GM23338 (cell line): ENCODE measurements around the gene ZFP42. TPM values are rescaled to one million over a fixed set of nuclear protein-coding genes. Genes with fewer than 3 reads are reported as not detected.

Experiments
- ATAC-seq: fragments of 200-7000 bp; cut with Tn5 transposase; 3 replicates; pipeline ENCODE4 v1.9.1; 2020
- DNase-seq: peaks from one replicate; pipeline ENCODE4 v3.0.0-alpha.2; 2015; ENCODE audit warnings: low spot score
- H2AFZ ChIP-seq: fragments of 200-600 bp; sonication (generic); 2 replicates; pipeline ENCODE4 v1.8.0; 2016; ENCODE audit warnings: antibody characterized with exemption, mild to moderate bottlenecking, moderate library complexity
- H3F3A ChIP-seq: fragments of 200-600 bp; sonication (generic); replicated peaks from 2 replicates; pipeline ENCODE4 v1.8.0; 2017; ENCODE audit warnings: antibody characterized with exemption, mixed run types, low read depth
- H3K27ac ChIP-seq: fragments of 200-600 bp; sonication (generic); 2 replicates; pipeline ENCODE4 v1.6.1; 2016; ENCODE audit warnings: low read depth
- H3K27me3 ChIP-seq: fragments of 200-600 bp; sonication (generic); 2 replicates; pipeline ENCODE4 v1.8.0; 2016; ENCODE audit warnings: mild to moderate bottlenecking, mixed run types, moderate library complexity; ENCODE audit not compliant: insufficient read depth
- H3K36me3 ChIP-seq: fragments of 200-600 bp; sonication (generic); 2 replicates; pipeline ENCODE4 v1.8.0; 2016; ENCODE audit warnings: mild to moderate bottlenecking; ENCODE audit not compliant: insufficient read depth
- H3K4me1 ChIP-seq: fragments of 200-600 bp; sonication (generic); 2 replicates; pipeline ENCODE4 v1.8.0; 2016; ENCODE audit warnings: mild to moderate bottlenecking, moderate library complexity; ENCODE audit not compliant: insufficient read depth
- H3K4me2 ChIP-seq: fragments of 200-600 bp; sonication (generic); 2 replicates; pipeline ENCODE4 v1.7.1; 2017; ENCODE audit warnings: mixed run types
- H3K4me3 ChIP-seq: fragments of 200-600 bp; sonication (generic); 2 replicates; pipeline ENCODE4 v1.6.1; 2016; ENCODE audit warnings: mixed run types
- H3K79me2 ChIP-seq: fragments of 200-600 bp; sonication (generic); replicated peaks from 2 replicates; pipeline ENCODE4 v1.8.0; 2017; ENCODE audit warnings: mild to moderate bottlenecking; ENCODE audit not compliant: insufficient read depth
- H3K9me2 ChIP-seq: fragments of 200-600 bp; sonication (generic); 2 replicates; pipeline ENCODE4 v1.8.0; 2017; ENCODE audit not compliant: insufficient read depth
- H4K20me1 ChIP-seq: fragments of 200-600 bp; sonication (generic); replicated peaks from 2 replicates; pipeline ENCODE4 v1.8.0; 2017; ENCODE audit warnings: mild to moderate bottlenecking; ENCODE audit not compliant: insufficient read depth
- H3K27ac Mint-ChIP-seq: 2 replicates; pipeline ENCODE4 v1.8.0; 2020; ENCODE audit warnings: inconsistent platforms, mild to moderate bottlenecking, moderate library complexity, mixed read lengths
- H3K27me3 Mint-ChIP-seq: 3 replicates; pipeline ENCODE4 v1.8.0; 2022; ENCODE audit warnings: low read depth, mild to moderate bottlenecking, moderate library complexity, mixed read lengths, inconsistent platforms; ENCODE audit not compliant: insufficient read depth, poor library complexity
- H3K36me3 Mint-ChIP-seq: 3 replicates; pipeline ENCODE4 v1.8.0; 2021; ENCODE audit warnings: low read depth, mild to moderate bottlenecking, inconsistent platforms, moderate library complexity, mixed read lengths
- H3K4me1 Mint-ChIP-seq: 3 replicates; pipeline ENCODE4 v1.8.0; 2020; ENCODE audit warnings: mild to moderate bottlenecking, inconsistent platforms, mixed read lengths
- H3K4me3 Mint-ChIP-seq: 3 replicates; pipeline ENCODE4 v1.8.0; 2021; ENCODE audit warnings: moderate library complexity, mild to moderate bottlenecking, inconsistent platforms, mixed read lengths
- H3K9me3 Mint-ChIP-seq: 3 replicates; pipeline ENCODE4 v1.8.0; 2020; ENCODE audit warnings: moderate library complexity, mild to moderate bottlenecking, inconsistent platforms, mixed read lengths
- CTCF ChIP-seq, 2 experiments: fragments of 200-600 bp in 1 of 2; sonication (generic) in 1 of 2; conservative IDR thresholded peaks; 2 replicates each; pipeline versions ENCODE4 v1.5.1 to v1.6.1; 2016 to 2017; ENCODE audit warnings: antibody characterized with exemption in 2 of 2, low read depth in 2 of 2, mild to moderate bottlenecking in 2 of 2, moderate library complexity in 1 of 2
- ETS1 ChIP-seq: IDR thresholded peaks from 2 replicates; pipeline ENCODE4 v1.6.1; 2016; ENCODE audit warnings: antibody characterized with exemption
- EZH2phosphoT487 ChIP-seq: fragments of 200-600 bp; sonication (generic); IDR thresholded peaks from one replicate; pipeline ENCODE4 v1.8.1; 2018; ENCODE audit warnings: antibody characterized with exemption; ENCODE audit not compliant: unreplicated experiment
- NANOG ChIP-seq: IDR thresholded peaks from 2 replicates; pipeline ENCODE4 v1.6.1; 2016; ENCODE audit warnings: antibody characterized with exemption, borderline replicate concordance
- POLR2AphosphoS5 ChIP-seq: IDR thresholded peaks from 2 replicates; pipeline ENCODE4 v1.6.1; 2016; ENCODE audit warnings: antibody characterized with exemption, low read depth
- REST ChIP-seq: IDR thresholded peaks from one replicate; pipeline ENCODE4 v1.6.1; 2018; ENCODE audit warnings: antibody characterized with exemption; ENCODE audit not compliant: unreplicated experiment
- STAT1 ChIP-seq: IDR thresholded peaks from one replicate; pipeline ENCODE4 v1.6.1; 2016; ENCODE audit warnings: antibody characterized with exemption; ENCODE audit not compliant: unreplicated experiment
- ZNF462 ChIP-seq: fragments of 250-450 bp; sonication (Bioruptor Pico); IDR thresholded peaks from 2 replicates; pipeline ENCODE4 v1.5.0; 2020; ENCODE audit warnings: mild to moderate bottlenecking, moderate library complexity
- polyA plus RNA-seq: library from polyadenylated mRNA; unstranded; fragments of >200 nt; fragmentation: Nextera tagmentation; extraction: Ambion mirVana; gene quantifications from 2 replicates; pipeline ENCODE4 v1.2.1, GENCODE V29; 2016
- total RNA-seq: library from RNA; depleted of rRNA; stranded (reverse); fragments of >200 nt; shearing (Covaris generic); gene quantifications from 2 replicates; pipeline ENCODE4 v1.2.3, GENCODE V29; 2014

Gene ZFP42
- total and polyA plus RNA-seq, 2 experiments from 2014 or later, result 70.0 to 111 TPM

- TF ChIP-seq ZNF462 (CRISPR knock-in tag) (no peak), REST (no peak)
Observed at GRCh38 chr4:188025476-188025875, 29.9 kb downstream of the ZFP42 start (continued).

GRCh38 chr4:188029114-188029513 lies 33.5 kb downstream of the ZFP42 start:
- no peak overlapping the region for H3K4me3 Mint-ChIP-seq
- Histone ChIP-seq H3K79me2 (0 out of 2 replicates have a peak, but pooled peaks cover 4% of the 10 kb centered on the region), H3K27me3 (no peaks in the 10 kb centered on the region), H3K4me1 (peaks cover 27% of the 10 kb centered on the region), H3K4me2 (no peak overlapping the region), H3F3A (peaks cover 3% of the 10 kb centered on the region; the same call in 1 of the 2 replicates), H3K9me2 (no peaks in the 10 kb centered on the region), H4K20me1 (no peaks in the 10 kb centered on the region), H3K36me3 (no peaks in the 10 kb centered on the region), H3K27ac (no peak overlapping the region), H3K4me3 (no peak overlapping the region), H2AFZ (no peak overlapping the region)
- DNase-seq (no peak), ATAC-seq (no peak)
- no peaks in the 10 kb centered on the region for H3K9me3 Mint-ChIP-seq
- peaks cover 38% of the 10 kb centered on the region for H3K4me1 Mint-ChIP-seq
- H3K27ac Mint-ChIP-seq, result peak overlapping the region; percentile 87; the same call in 1 of the 2 replicates
- peaks cover 19% of the 10 kb centered on the region for H3K27me3 Mint-ChIP-seq
- no peaks in the 10 kb centered on the region for H3K36me3 Mint-ChIP-seq
- no peak for TF ChIP-seq POLR2AphosphoS5
- no peak for TF ChIP-seq NANOG
- TF ChIP-seq ETS1, result no peak
- TF ChIP-seq STAT1, result no peak
- no peak for TF ChIP-seq CTCF (conservative IDR thresholded peaks at IDR 0.05; ENCODE audit: low read depth in 2 of 2)
- TF ChIP-seq EZH2phosphoT487, result no peak
- no peak for TF ChIP-seq REST
